D341Med (cell line): Measurements from ENCODE around the gene GRM8.

Experiments used
- DNase-seq: peaks from one replicate; pipeline ENCODE4 v3.0.0; 2012; ENCODE audit warnings: low spot score

GRM8 gene

DNA sequence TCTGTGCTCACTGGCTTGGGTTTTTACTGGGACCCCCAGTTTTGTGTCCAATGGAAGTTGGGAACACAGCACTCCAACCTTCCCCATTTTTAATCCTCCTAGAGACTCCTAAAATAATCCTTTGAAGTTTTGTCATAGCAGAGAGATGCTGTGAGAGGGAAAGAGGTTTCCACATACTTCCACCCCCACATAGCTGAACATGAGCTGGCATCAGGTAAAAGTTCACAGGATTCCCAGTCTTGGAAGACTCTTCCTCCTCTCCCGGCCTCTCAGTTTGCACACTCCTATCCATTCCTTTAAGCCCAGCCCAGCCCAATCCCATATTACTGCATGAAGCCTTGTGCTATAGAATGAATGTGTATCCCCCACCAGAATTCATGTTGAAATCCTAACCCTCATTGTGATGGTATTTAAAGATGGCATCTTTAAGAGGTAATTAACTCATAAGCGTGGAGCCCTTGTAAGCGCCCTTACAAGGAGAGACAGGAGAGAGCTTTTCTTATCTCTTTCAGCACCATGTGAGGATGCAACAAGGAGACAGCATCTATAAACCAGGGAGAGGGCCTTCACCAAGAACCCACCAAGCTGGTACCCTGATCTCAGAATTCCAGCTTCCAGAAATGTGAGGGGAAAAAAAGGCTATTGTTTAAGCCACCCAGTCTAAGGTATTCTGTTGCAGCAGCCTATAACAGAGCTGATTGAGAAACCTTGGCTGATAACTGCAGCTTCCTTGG lies 22.4 kb downstream of the GRM8 start:
- DNase-seq, result no peak

DNA sequence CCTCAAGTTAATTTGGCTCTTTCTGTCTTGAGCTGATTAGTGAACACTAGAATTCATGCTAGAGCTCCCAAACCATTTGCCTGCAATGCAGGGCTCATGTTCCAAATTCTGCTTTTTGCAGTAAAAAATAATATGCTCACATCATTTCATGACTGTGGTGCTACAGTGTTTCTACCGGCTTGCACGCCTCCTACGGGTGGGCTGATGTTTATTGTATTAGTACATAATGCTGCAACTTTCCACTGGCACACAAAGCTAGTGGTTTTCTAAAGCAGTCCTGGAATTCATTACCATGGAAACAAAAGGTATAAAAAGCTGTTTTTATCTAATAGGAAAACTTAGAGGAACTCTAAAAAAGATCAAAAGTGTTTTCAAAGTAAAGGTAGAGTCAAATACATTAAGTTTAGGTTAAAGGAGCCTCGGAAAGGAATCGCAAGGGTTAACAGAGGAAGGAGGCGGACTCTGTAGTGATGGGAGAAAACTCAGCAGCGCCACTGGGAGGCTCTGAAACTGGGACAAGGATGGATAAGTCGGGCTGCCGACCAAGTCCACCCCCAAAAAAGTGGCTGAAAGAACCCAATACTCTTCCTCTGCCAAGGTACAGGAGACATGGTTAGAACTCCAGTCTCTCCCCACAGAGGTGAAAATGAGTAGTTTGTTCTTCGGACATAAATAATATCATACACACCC lies 25.9 kb downstream of the GRM8 start:
- no peak for DNase-seq

DNA sequence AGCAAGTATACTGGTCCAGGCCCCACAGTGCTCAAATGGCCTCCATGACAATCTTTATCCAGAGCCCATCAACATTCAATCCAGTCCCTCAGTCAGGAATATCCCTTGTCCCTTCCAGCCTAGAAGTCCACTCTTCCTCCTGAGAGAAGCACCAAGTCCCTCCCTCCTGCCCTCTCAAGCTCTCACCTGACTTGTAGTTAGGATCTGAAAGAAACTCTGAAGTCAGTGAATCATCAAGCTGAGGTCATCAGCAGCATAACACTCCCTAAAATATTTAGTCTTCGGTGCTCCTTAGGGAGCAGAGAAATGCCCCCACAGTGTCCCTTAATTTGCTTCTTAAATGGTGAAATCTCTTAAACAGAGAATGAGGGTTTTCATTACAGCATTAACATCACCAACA lies 31.0 kb downstream of the GRM8 start:
- DNase-seq, result no peak

DNA sequence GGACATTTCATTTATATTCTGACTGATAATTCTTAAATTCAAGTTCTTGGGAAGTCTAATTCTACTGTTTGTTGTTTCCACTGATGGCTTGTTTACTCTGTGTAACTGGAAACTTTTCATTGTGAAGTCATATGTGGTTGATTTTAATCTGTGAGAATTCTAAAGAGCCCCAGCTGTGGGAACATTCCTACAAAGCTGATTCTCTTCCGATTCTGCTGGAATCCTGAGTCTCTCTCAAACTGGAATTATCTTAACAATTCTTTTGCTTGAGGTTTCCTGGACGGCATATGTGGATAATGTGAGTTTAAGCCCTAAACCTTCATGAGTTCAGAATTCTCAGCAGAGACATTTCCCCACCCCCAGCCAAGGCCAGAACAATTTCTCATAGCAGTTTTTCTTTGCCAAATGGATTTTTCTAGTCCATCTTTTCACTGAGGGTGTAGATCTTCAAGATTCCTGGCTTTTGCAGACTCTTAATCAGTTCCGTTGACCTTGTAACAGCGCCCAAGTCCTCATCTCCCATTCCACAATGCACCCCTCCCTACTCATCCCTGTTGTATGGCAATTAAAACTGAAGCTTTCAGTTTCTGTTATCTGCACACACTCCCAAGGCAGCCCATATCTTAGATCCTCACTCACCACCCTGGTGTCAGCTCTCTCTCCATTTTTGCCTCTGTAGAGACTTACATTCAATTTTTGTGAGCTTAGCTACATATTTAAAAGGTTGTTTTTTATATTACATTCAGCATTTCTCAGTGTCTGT lies 37.6 kb downstream of the GRM8 start:
- no peak for DNase-seq

DNA sequence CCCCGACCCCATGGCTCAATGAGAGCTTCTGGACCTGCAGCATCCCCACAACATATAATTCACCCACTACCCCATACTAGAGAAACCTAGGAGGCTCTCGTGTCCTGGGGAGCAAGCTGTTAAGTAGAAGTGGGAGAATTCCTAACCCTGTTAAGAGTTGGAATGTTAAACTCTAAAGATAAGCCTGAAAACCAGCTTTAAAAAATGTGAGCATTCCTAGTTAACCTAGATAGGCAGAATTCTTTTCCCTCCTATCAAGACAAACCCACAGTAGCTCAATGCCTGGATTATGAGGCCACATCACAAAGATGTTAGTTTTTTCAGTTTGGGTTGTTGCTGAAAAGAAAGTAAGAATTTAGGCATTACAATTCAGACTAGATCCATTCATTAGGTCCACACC lies 42.9 kb downstream of the GRM8 start:
- DNase-seq, result no peak

DNA sequence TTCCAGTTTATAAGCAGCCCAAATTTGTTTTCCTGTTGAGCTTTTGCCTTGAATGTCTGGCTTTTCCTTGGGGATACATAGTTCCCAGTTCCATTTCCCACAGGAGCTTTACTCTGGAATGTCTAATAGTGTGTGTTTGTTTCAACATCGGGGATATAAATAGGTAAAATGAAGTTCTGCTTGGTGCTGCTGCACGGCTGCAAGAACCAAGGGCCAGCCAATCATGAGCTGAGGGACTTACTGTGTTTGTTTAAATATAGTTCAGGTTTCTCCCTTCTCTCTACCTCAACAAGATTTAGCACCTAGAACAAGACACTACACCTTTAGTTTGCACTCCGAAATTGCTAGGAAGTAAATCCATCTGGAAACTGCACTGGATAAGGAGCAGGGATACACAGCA lies 43.9 kb downstream of the GRM8 start:
- DNase-seq, result no peak

DNA sequence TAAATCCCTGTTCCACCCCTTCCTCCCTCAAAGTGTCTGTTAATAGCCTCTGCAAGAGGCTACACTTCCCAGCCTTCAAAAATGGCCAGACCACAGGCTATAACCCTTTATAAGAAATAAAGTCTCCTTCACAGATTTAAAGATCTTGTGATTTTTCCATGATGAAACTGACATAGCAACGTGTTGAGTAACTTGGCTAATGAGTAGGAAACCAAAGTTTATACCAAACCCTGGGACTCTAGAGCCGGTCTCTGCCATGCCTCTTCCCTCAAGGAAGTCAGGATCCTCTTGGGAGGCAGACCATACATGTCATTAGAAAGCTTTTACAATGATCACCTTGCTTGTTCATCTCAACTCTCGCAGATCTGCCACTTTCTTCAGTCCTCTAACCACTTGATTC lies 44.4 kb downstream of the GRM8 start:
- DNase-seq, result no peak

DNA sequence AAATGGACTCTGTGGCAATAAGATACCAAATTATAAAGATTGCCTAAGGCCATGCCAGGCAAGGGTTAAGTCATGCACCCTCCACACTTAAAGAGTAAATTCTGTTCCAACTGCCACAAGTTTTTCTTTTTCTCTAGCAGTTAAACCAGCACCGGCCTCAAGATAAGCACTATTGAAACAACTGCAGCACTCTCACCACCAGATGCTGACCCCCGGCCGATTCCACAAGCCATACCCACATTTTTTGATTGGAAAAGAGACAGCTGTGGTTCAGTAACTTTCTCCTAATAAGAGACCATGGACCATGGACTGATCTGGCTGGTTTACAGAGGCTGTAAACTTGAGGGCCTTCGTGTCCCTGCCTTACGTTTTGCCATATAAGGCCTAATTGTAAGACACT lies 44.9 kb downstream of the GRM8 start:
- DNase-seq, result no peak

DNA sequence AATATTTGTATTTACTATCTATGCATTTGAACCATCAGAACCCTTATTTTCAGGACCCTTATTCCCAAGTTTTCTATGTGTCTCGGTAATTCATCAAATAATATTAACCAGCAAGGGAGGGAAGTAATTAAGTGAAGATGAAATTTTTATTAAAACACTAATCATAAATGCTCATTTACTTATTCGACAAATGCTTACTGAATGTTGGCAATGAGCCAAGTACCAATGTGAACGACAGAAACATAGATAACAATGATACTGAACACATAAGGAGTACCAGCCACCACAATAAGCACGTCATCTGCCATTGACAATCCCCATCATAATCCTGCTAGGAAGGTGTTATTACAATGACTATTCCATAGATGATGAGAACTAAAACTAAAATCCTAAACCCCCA lies 45.5 kb downstream of the GRM8 start:
- no peak for DNase-seq

DNA sequence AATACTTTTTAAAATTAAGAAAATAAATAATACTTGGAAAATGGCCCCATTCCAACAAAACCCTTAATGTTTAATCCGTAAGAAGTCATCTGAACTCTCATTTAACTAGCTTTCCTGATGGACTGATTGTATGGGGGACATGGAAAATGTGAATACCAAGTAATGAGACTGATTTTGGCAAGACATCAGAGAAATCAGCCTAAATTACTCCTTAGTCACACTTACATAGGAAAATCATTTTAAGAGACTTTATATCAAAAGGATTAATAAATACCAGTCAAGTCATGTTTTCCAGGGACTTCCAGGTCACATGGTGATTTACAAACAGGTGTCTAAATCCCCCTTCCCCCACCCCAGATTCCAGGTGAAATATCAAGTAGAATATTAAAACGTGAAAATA lies 58.2 kb downstream of the GRM8 start:
- DNase-seq, result no peak

DNA sequence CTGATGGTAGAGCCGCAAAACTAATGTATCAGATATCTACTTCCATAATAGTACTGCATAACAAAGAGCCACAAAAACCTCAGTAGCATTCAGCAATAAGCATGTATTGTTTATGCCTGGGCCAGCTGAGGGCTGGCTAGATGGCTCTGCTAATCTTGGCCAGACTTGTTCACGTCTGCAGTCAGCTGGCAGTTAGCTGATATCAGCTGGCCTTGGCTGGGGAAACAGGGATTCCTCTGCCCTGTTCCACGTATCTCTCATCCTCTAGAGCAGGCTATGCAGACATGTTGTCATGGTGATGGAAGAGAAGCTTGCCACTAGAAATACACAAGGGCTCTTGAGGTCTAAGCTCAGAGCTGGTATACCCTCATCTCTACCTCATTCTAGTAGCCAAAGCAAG lies 62.9 kb downstream of the GRM8 start:
- no peak for DNase-seq

DNA sequence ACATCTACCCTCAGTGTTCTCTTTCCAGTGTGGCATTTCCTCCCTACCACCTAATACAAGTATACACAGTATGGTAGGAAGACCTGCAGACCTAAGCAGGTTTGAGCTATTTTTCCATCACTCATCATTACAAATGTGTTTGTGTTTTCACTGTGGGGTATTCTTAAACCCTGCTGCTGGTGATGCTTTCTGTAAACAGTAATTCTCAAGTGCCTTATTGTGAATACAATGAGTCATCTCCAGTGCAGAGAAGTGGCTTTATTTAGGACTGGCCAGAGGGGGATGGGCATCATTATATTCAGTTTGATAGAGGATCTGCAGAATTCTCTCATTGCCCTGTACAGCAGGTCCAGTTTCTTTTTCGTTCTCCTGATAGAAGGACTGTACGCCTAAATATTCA lies 63.7 kb downstream of the GRM8 start:
- no peak for DNase-seq

DNA sequence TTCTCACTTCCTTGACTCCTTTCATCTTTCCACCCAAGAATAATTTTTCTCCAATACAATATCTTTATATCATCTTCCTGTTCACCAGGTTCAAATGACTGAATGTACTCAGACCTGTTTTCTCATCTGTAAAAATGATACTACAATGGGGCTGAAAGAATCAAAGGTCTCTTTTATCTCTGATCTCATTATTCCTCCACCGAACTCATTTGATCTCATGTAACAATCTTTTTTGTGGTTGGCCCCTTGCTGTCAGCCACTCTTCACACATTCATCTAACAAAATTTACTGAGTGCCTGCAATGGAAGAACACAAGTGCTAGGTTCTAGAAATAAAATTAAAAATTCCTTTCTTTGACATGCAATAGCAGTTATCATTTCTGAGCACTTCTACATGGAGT lies 65.0 kb downstream of the GRM8 start:
- no peak for DNase-seq

DNA sequence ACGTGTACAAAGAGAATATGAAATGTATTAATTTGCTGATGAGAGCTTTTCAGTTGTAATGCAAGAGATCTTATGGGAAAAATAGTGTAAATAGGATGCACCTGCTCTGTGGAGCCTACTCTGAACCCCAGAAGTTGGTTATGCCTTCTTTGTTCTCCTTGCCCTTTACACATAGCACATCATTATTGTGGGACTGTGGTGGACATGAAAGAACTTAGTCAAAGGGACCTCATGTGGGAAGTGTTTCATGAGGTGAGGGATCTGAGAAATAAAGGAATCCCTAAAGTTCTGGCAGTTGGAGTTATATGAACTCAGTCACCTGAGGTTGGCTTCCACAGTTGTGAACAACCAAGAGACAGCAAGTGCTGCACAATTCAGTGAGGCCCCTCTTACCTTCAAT lies 66.1 kb downstream of the GRM8 start:
- DNase-seq, result no peak

DNA sequence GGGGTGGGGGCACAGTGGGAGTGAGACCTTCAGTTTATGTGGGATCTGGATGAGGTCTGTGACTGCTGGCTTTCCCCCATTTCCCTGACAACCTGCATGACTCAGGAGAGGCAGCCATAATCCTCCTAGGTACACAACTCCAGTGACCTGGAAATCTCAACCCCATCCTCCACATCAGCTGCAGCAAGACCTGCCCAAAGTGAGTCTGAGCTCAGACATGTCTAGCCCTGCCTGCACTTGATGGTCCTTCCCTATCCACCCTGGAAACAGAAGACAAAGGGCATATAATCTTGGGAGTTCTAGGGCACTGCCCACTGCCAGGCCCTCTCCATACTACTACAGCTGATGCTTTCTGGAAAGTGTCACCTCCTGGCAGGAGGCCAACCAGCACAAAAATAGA lies 75.6 kb downstream of the GRM8 start:
- DNase-seq, result no peak

DNA sequence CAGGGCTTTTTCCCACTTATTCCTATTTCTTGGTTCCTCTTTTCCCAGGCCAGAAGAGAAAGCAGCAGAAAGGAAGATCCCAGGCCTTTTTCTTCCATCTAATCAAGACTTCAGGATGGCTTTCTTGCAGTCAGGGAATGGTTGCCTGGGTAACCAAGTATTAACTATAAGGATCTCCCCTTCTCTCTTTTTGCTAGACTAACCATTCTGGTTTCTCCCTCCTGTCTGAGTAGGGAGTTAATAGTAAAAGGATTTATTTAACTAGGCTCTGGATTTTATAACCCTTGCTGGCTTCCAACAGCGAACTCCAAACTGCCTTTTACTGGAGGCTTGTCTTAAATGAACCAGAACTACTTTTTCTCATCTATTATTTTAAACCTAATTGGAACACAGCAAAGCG lies 90.4 kb downstream of the GRM8 start:
- no peak for DNase-seq

DNA sequence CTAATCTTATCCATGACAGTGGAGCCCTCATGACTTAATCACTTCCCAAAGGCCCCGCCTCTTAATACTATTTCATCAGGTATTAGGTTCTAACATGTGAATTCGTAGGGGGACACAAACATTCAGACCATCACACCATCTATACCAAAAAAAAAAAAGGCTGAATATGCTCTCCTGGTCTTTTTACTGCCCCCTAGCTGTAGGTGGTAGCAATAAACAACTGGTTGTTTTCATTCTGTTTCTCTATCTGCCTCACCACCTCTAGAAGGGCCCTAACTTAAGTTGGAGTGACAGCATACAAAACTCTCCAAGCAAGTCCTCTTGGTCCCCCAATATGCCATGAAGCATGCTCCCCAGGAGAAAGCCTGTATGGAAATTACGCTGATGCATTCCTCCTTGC lies 94.1 kb downstream of the GRM8 start:
- no peak for DNase-seq

DNA sequence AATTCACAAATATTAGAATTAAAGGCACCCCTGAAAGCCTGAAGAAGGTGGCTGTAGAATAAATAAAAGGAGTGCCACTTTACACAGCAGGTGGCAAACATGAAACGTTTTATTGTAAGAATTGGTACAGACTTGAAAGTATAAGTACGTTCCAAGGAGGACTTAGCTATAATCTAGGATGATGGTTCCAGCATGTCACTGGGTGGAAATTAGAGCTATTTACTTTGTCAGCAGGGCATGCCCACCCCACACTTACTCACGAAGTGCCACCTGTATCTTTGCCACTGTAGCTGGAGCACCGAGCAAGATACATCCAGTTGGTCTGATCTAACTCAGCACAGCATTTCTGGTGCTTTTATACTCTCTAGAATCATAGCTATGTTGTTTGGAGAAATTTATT lies 97.8 kb downstream of the GRM8 start:
- DNase-seq, result no peak

DNA sequence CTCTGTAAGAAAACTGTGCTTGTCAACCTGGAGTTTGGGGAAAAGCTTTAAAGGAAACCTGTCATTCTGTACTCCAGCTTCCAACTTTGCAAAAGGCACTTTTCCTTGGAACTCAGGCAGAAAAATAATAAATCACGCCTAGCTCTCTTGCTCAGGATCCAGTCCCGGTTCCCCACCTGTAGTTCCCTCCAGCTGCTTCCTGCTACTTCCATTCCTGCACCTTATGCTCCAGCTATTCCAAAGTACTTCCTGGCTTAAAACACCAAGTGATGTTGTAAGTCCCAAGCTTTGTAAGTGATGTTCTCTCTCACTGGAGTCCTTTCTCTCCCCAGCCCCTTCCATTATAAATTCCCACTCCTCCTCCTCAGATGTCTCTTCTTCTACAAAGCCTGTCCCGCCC lies 98.6 kb downstream of the GRM8 start:
- DNase-seq, result no peak

DNA sequence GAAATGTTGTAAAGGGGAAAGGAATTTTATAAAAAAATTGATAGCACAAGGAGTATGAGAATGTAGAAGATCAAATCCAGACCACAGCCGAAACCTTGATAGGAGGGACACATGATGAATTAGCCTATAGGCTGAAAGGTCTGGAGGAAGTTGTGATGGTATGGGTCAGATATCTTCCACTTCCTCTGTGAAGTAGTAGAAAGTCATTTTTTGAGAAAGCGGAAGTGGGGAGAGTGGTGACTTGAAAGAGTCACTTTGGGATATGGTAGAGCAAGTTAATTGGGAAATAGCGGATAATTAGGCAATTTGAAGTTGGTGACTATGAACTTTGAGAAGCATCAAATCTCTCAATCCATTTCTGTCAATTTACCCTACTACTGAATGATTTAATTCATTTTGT lies 99.4 kb downstream of the GRM8 start:
- DNase-seq, result no peak

DNA sequence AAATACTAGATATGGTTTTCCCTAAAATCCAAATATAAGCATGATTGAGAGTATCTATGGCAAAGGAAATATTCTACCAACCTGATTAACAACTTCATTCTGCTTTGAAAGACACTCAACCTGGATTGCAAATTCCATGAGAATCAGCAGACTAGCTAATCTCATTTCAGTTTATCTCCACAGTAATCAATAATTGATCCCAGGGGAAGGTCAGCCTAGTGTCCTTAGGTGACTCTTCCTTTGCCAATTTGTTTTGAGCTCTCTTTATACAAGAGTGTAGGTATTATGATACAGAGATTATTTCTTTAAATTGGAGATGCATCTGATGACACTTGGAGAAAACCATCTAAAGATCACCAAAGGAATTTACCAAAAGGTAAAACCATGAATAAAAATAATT lies 100.3 kb downstream of the GRM8 start:
- DNase-seq, result no peak

DNA sequence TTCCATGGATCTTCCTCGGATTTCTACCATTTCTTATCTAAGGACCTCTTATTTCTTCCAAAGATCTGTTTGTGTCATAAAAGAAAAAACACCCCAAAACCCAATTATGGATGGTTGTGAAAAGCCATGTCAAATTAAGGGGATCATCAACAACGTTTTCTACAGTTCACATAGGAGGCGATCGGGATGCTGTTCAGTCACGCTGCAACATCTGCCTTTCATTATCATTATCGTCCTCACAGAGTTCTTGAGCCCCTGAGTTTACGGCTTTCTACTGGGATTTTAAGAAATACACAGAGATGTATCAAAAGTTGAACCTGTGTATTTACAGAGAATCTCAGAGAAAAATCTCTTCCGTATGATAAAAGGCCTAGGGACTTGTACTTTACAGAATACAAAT lies 101.4 kb downstream of the GRM8 start:
- no peak for DNase-seq

DNA sequence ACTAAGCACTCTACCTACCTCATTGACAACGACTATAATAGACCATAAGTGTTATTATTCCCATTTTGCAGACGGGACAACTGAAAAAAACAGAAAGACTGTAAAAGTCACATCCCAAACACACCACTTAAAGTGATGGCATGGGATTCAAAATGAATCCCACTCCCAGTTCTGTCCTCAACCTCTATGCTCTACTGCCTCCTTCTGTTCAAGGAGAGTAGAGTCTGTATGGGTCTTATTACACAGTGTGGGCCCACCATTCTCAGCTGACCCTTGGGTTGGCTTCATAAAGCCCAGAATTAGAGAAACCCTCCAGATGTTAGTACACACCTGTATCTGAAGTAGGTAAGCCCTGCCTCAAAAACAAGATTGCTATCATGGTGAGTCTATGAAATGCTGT lies 102.2 kb downstream of the GRM8 start:
- DNase-seq, result no peak
